Measurements from ENCODE around the gene LLGL1.
A peak's percentile ranks its signal among the peaks of the same experiment; 100 is the strongest.

The LLGL1 gene

GRCh38 chr17:18252160-18252559, 26.7 kb downstream of the LLGL1 start:
- no peak for DNase-seq (ENCODE audit: low read depth)

GRCh38 chr17:18253187-18253884, 27.9 kb downstream of the LLGL1 start:
- no peak for DNase-seq (ENCODE audit: low read depth)

- DNase-seq (ENCODE audit: low read depth) = no peak
These were observed 28.7 kb downstream of the LLGL1 start for GRCh38 chr17:18253947-18254821.

GRCh38 chr17:18254888-18255649, 29.6 kb downstream of the LLGL1 start:
- no peak for DNase-seq (ENCODE audit: low read depth)

GRCh38 chr17:18256351-18256750, 30.9 kb downstream of the LLGL1 start:
- no peak for DNase-seq (ENCODE audit: low read depth)

GRCh38 chr17:18256776-18257175, 31.3 kb downstream of the LLGL1 start:
- DNase-seq (ENCODE audit: low read depth) = no peak

- no peak for DNase-seq (ENCODE audit: low read depth)
These were observed 32.0 kb downstream of the LLGL1 start for GRCh38 chr17:18257268-18257981.

GRCh38 chr17:18257982-18258355, 32.5 kb downstream of the LLGL1 start:
- peak; percentile 9 for DNase-seq (ENCODE audit: low read depth)

GRCh38 chr17:18258356-18259038, 33.1 kb downstream of the LLGL1 start, which contains the start of gene FLII:
Gene FLII (minus strand): TSS chr17:18258738. CDS start chr17:18258690, 48 bp downstream.
- peak; percentile 40 for DNase-seq (ENCODE audit: low read depth)

GRCh38 chr17:18259621-18260331, 34.3 kb downstream of the LLGL1 start:
- DNase-seq (ENCODE audit: low read depth) = no peak

- peak; percentile 90 for DNase-seq (ENCODE audit: low read depth)
These were observed 35.1 kb downstream of the LLGL1 start, which contains the start of gene MIEF2 for GRCh38 chr17:18260332-18261145. Gene MIEF2 (plus strand): TSS chr17:18260662. CDS start chr17:18262721, 2,059 bp downstream.

GRCh38 chr17:18261146-18261515, 35.7 kb downstream of the LLGL1 start:
- no peak for DNase-seq (ENCODE audit: low read depth)

GRCh38 chr17:18261659-18262058, 36.2 kb downstream of the LLGL1 start:
- DNase-seq (ENCODE audit: low read depth) = no peak

GRCh38 chr17:18262111-18262510, 36.7 kb downstream of the LLGL1 start:
- DNase-seq (ENCODE audit: low read depth) = no peak

- DNase-seq (ENCODE audit: low read depth) = no peak
These were observed 37.2 kb downstream of the LLGL1 start for GRCh38 chr17:18262641-18263040.

- no peak for DNase-seq (ENCODE audit: low read depth)
These were observed 38.6 kb downstream of the LLGL1 start for GRCh38 chr17:18263885-18264682.

GRCh38 chr17:18267366-18267765, 41.9 kb downstream of the LLGL1 start:
- no peak for DNase-seq (ENCODE audit: low read depth)

GRCh38 chr17:18267927-18268711, 42.7 kb downstream of the LLGL1 start:
- DNase-seq (ENCODE audit: low read depth) = no peak

Measured in T follicular helper cell (primary cell).